Small intestine (tissue), 7 donors: ENCODE results near the gene FKBP3. TPM values are rescaled to one million over a fixed set of nuclear protein-coding genes. Genes with fewer than 3 reads are reported as not detected.
A peak's percentile ranks its signal among the peaks of the same experiment; 100 is the strongest.

Experiments
- DNase-seq, 2 donors: peaks; one replicate each; pipeline versions ENCODE4 v3.0.0 to v3.0.0-alpha.2; 2013
- FAIRE-seq: peaks from 2 replicates; lab custom pipeline; 2012; peaks lifted over from hg19 to GRCh38; lab: Jason Lieb, UNC
- H3K27ac ChIP-seq, 3 donors: one replicate each; pipeline ENCODE4 v1.5.1; 2013; ENCODE audit warnings: low read length in 2 of 3, mild to moderate bottlenecking in 2 of 3, control low read depth in 1 of 3, inconsistent platforms in 1 of 3, low read depth in 1 of 3, moderate library complexity in 1 of 3
- H3K27me3 ChIP-seq, 3 donors: one replicate each; pipeline ENCODE4 v1.6.1; 2013; ENCODE audit warnings: low read length in 3 of 3, inconsistent platforms in 1 of 3; ENCODE audit not compliant: control insufficient read depth in 3 of 3, insufficient read depth in 3 of 3
- H3K36me3 ChIP-seq, 3 donors: one replicate each; pipeline ENCODE4 v1.6.1; 2013; ENCODE audit warnings: low read length in 3 of 3, inconsistent platforms in 1 of 3, low read depth in 1 of 3, mild to moderate bottlenecking in 1 of 3, moderate library complexity in 1 of 3; ENCODE audit not compliant: control insufficient read depth in 3 of 3, insufficient read depth in 2 of 3
- H3K4me1 ChIP-seq, 3 donors: one replicate each; pipeline ENCODE4 v1.6.1; 2013; ENCODE audit warnings: low read length in 2 of 3, inconsistent platforms in 1 of 3, low read depth in 1 of 3, mild to moderate bottlenecking in 1 of 3, moderate library complexity in 1 of 3; ENCODE audit not compliant: control insufficient read depth in 3 of 3, insufficient read depth in 2 of 3
- H3K4me3 ChIP-seq, 3 donors: one replicate each; pipeline ENCODE4 v1.5.1; 2013; ENCODE audit warnings: low read length in 3 of 3, control low read depth in 1 of 3, inconsistent platforms in 1 of 3, low read depth in 1 of 3, mild to moderate bottlenecking in 1 of 3, moderate library complexity in 1 of 3
- H3K9me3 ChIP-seq, 2 donors: one replicate each; pipeline ENCODE4 v1.6.1; 2013; ENCODE audit warnings: low read depth in 1 of 2, low read length in 1 of 2; ENCODE audit not compliant: control insufficient read depth in 2 of 2, insufficient read depth in 1 of 2
- WGBS, 3 donors: extraction: QIAGEN DNeasy Blood & Tissue Kit; methylation state at CpG; one replicate each; pipeline ENCODE4 v1.1.7; 2013; 5-methylcytosine and 5-hydroxymethylcytosine counted together
- polyA plus RNA-seq, 4 donors: library from polyadenylated mRNA; stranded (reverse) in 3 of 4; unstranded in 1 of 4; fragments of 200-250 nt in 3 of 4; fragments of 120-200 nt in 1 of 4; gene quantifications; one replicate each; pipeline versions ENCODE4 v1.2.1 to v1.2.3, GENCODE V29; 2013
- donor health status: healthy with polysubstance abuse.
- donor health status: control.
- donor health status: control.
- donor health status: Bipolar disorder and iron deficiency.
- donor health status: healthy.

Gene FKBP3
- polyA plus RNA-seq, 4 donors: 79.6 to 134 (median 101) TPM

DNA sequence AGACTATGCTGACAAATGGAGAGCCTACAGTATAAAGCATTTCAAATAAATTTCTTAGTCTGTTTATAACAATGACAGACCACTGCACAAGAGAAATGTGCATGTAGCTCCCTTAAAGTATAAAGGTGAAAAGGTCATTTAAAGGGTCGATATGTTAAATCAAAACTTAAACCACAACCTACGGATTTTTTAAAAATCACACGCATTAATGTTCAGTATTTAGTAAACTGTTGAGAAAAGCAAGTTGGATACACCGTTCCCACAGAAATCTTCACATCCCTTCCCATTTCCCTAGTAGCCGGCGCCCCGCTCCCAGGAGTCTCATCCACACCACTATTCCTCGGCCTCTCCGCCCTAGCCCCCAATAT, 614 bp downstream of the FKBP3 start:
- peak in 1 of 2 donors; percentile 8 for DNase-seq
- FAIRE-seq: no peak
- Histone ChIP-seq H3K4me1 (peaks cover 0 to 5% (median 3%) of the 10 kb centered on the region in 3 donors), H3K27me3 (no peaks in the 10 kb centered on the region), H3K9me3 (no peaks in the 10 kb centered on the region), H3K36me3 (no peaks in the 10 kb centered on the region), H3K4me3 (peak overlapping the region; percentile 73 to 78 (median 75)), H3K27ac (peak overlapping the region; percentile 52 to 91 (median 78))
- WGBS, 3 donors: 1% methylated on average over 9 of the region's 9 CpGs

DNA sequence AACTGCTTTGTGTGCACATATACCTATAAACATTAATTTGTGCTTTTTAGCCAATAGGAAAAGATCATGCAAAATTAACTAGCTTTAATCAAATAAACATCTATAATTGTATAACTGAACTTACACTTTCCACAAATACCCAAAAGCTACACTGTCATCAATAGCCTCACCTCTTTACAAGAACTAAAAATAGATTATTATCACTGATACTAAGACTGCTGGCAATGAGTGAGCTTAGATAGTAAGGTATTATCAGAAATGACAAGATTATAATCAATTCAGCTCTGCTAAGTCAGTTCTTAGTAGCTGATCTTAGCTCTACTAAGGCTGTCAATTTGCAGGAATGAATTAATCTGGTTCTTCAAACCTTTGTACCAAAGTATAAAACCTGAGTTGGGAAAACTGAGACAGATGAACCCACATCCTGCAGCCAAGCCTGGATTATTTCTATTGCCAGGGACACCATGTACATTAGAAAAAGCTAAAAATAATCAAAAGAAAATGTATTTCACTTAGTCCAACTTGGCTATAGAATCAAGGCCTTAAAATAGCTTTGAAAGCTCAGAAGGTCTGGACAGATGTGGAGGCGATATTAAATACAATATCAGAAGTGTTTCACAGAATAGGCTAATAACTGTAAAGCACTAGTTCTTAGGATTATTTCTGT, 5.2 kb downstream of the FKBP3 start:
- H3K4me1 ChIP-seq: no peaks in the 10 kb centered on the region
- H3K36me3 ChIP-seq: peaks cover 4 to 19% (median 5%) of the 10 kb centered on the region in 3 donors
- no peak overlapping the region for H3K27ac ChIP-seq
- DNase-seq (no peak), FAIRE-seq (no peak)
- H3K9me3 ChIP-seq: no peaks in the 10 kb centered on the region
- no peaks in the 10 kb centered on the region for H3K27me3 ChIP-seq
- H3K4me3 ChIP-seq: no peak overlapping the region
- 42 to 86% (median 55%) methylated on average over 1 of the region's 1 CpG for WGBS, 3 donors

DNA sequence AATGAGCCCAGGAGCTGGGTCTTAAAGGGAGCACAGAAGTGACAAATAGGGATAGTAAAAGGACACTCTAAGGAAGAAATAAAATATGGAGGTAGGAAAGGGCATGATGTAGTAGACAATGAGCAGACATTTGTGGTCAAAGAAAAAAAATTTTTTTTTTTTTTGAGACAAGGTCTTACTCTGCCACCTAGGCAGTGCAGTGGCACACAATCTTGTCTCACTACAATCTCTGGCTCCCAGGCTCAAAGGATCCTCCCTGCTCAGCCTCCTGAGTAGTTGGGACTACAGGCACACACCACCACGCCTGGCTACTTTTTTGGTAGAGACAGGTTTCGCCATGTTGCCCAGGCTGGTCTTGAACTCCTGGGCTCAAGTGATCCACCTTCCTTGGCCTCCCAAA, 8.5 kb downstream of the FKBP3 start:
- WGBS, 3 donors: 91 to 98% (median 97%) methylated on average over 2 of the region's 2 CpGs
- FAIRE-seq (no peak), DNase-seq (no peak)
- H3K36me3 ChIP-seq: peaks cover 6 to 28% (median 11%) of the 10 kb centered on the region in 3 donors
- no peak overlapping the region for H3K27ac ChIP-seq
- H3K27me3 ChIP-seq: no peaks in the 10 kb centered on the region
- H3K9me3 ChIP-seq: no peaks in the 10 kb centered on the region
- no peaks in the 10 kb centered on the region for H3K4me1 ChIP-seq
- H3K4me3 ChIP-seq: no peak overlapping the region

DNA sequence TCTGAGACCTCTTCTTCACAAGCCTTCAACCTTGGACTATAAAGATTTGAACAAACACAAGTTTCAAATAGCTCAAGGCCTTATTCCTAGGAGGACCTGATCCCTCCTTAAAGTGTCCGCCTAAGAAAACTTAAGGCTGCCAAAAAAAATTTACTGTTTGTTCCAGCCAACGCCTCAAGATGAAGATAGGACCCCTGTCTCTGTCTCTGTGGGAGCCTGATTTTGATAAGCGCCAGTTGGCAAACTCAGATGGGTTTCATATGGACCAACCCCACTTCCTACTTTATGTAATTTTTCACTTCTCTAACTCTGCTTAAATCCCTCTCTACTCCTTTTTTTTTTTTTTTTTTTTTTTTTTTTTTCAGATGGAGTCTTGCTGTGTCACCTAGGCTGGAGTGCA, 11.0 kb downstream of the FKBP3 start:
- DNase-seq (no peak), FAIRE-seq (no peak)
- H3K4me1 ChIP-seq: no peaks in the 10 kb centered on the region
- H3K4me3 ChIP-seq: no peak overlapping the region
- H3K27me3 ChIP-seq: no peaks in the 10 kb centered on the region
- 96 to 98% (median 97%) methylated on average over 3 of the region's 3 CpGs for WGBS, 3 donors
- H3K9me3 ChIP-seq: no peaks in the 10 kb centered on the region
- no peak overlapping the region for H3K27ac ChIP-seq
- peaks cover 9 to 41% (median 11%) of the 10 kb centered on the region in 3 donors for H3K36me3 ChIP-seq

DNA sequence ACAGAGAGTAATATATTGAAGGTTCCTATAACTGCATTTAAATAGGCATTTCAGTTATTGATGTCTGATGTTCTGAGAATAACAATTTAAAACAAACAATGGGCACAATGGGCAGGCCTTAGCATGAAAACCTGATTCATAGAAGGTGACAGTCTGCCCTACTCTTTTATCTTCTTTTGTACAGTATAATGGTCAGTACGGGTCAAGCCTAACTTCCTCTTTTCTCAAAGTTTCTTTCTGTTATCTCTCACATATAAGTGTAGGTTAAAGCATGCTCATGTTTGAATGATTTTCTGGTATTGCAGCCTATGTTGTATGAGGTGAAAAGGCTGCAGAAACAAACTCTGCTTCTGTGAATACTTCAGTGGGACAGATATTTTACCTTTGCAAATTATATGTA, 14.2 kb downstream of the FKBP3 start:
- DNase-seq: no peak
- H3K4me1 ChIP-seq: no peaks in the 10 kb centered on the region
- no peak overlapping the region for H3K27ac ChIP-seq
- FAIRE-seq: no peak
- no peaks in the 10 kb centered on the region for H3K27me3 ChIP-seq
- H3K9me3 ChIP-seq: no peaks in the 10 kb centered on the region
- H3K36me3 ChIP-seq: peaks cover 6 to 37% (median 11%) of the 10 kb centered on the region in 3 donors
- H3K4me3 ChIP-seq: no peak overlapping the region
- 79 to 86% (median 84%) methylated on average over 1 of the region's 1 CpG for WGBS, 3 donors

DNA sequence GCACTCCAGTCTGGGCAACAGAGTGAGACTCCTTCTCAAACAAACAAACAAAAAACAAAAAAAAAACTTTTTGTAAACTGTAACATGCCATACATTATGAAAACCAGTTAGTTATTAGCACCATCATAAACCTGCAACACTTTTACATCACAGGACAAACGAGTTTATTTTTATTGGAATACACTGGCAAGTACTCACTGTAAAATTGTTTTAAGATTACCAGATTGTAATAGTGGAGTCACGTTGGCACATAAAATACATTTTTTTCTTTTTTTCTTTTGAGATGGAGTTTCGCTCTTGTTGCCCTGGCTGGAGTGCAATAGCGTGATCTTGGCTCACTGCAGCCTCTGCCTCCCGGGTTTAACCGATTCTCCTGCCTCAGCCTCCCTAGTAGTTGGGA, 15.7 kb downstream of the FKBP3 start:
- DNase-seq: no peak
- no peak overlapping the region for H3K4me3 ChIP-seq
- no peaks in the 10 kb centered on the region for H3K4me1 ChIP-seq
- no peak for FAIRE-seq
- H3K36me3 ChIP-seq: peaks cover 6 to 30% (median 8%) of the 10 kb centered on the region in 3 donors
- no peaks in the 10 kb centered on the region for H3K9me3 ChIP-seq
- WGBS, 3 donors: 90 to 93% (median 91%) methylated on average over 6 of the region's 6 CpGs
- H3K27ac ChIP-seq: no peak overlapping the region
- no peaks in the 10 kb centered on the region for H3K27me3 ChIP-seq

DNA sequence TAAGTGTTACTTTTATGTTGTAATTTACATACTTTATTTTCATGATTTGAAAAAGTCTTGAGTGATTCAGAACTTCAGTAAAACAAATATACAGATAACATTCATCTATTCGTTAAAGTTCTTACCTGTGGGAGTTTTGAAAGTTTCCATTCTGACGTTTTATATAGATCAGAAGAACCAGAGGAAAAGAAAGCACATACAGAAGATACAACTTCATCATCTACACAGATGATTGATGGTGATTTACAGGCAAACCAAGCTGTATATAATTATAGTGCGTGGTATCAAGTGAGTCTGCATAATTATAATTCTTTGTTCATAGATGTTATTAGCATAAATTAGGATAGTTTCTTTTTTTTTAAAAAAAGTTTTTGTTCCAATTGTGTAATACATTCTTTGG, 20.0 kb downstream of the FKBP3 start:
- DNase-seq: no peak

DNA sequence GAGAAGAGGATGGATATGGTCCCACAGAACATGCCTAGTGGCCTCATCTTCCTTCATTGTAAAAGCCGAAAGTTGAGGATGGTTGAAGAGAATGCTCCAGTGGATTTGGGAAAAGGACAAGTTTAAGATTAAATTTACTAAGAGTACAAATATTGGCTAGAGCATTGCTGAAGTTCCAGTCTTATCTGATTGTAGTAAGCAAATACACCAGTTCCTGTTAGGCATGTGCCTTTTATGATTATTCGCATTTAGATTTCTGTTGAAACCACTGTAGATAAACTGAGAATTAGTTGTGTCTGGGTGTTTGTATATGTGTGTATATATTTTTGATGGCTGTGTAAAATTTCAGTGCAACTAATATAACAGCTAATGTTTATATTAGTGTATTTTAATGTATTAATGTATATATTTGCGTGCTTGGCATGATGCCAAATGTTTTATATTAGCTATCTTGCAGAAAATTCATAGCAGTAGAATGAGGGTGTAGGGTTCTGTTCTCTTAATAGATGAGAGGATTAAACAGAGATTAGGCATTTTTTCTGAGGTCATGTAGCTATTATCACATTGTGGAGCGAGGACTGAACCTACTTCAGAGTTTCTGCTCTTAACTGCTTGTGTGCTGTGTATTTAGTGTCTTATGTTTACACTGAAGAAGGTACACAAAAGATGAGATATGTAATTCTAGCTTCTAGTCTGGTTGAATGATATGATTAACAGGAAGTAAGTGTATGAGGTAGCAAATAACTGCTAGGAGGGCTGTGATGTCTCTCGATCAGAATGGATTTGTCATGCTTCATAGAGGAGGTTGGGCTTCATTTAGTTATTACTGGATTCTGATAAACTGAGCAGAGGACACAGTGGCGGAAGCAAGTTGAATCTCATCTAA, 21.1 kb downstream of the FKBP3 start:
- FAIRE-seq (no peak), DNase-seq (peak; percentile 14 to 36)
- H3K4me3 ChIP-seq: no peak overlapping the region
- peaks cover 2 to 19% (median 12%) of the 10 kb centered on the region in 3 donors for H3K36me3 ChIP-seq
- WGBS, 3 donors: 82 to 89% (median 84%) methylated on average over 6 of the region's 6 CpGs
- no peak overlapping the region for H3K27ac ChIP-seq
- H3K9me3 ChIP-seq: no peaks in the 10 kb centered on the region
- H3K4me1 ChIP-seq: peaks cover 0 to 5% (median 0%) of the 10 kb centered on the region in 3 donors
- H3K27me3 ChIP-seq: no peaks in the 10 kb centered on the region

More for the DNA sequence above, 20.0 kb downstream of the FKBP3 start:
- Histone ChIP-seq H3K27me3 (no peaks in the 10 kb centered on the region), H3K9me3 (no peaks in the 10 kb centered on the region), H3K27ac (no peak overlapping the region), H3K4me3 (no peak overlapping the region), H3K4me1 (peaks cover 0 to 5% (median 0%) of the 10 kb centered on the region in 3 donors), H3K36me3 (peaks cover 2 to 24% (median 15%) of the 10 kb centered on the region in 3 donors)
- WGBS, 3 donors: 65 to 72% (median 70%) methylated on average over 3 of the region's 3 CpGs
- FAIRE-seq: peak; percentile 49
